ENCODE measurements around the gene GLO1.
"Not testable (repeated sequence)": the region's sequence is repeated elsewhere in the genome, so short reads cannot be mapped to it uniquely, and the experiment has no call there.

The GLO1 gene

DNA sequence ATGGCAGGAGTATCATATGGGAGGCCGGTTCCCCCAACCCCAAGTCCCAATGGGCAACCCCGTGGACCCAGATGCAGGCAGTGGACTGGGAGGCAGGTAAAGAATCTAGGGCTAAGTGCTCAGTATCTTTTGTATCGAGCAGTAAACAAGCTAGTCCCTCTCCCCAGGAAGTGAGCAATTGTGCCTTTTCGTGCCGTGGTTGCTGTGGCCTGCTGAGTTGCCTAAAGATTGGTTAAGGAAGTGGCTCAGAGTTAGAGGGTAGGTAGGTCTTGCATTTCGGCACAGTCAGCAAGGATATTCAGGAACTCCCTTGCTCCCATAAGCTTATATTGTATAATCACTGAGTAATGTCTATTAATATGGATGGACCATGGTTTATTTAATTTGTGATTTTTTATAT lies 10.9 kb upstream of the GLO1 start:
- TF ChIP-seq, protein P1, sequence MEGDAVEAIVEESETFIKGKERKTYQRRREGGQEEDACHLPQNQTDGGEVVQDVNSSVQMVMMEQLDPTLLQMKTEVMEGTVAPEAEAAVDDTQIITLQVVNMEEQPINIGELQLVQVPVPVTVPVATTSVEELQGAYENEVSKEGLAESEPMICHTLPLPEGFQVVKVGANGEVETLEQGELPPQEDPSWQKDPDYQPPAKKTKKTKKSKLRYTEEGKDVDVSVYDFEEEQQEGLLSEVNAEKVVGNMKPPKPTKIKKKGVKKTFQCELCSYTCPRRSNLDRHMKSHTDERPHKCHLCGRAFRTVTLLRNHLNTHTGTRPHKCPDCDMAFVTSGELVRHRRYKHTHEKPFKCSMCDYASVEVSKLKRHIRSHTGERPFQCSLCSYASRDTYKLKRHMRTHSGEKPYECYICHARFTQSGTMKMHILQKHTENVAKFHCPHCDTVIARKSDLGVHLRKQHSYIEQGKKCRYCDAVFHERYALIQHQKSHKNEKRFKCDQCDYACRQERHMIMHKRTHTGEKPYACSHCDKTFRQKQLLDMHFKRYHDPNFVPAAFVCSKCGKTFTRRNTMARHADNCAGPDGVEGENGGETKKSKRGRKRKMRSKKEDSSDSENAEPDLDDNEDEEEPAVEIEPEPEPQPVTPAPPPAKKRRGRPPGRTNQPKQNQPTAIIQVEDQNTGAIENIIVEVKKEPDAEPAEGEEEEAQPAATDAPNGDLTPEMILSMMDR (IDR thresholded peaks at IDR 0.05; ENCODE audit: low read depth, low read length, missing control alignments), result no peak
- H3K4me3 ChIP-seq (replicated peaks; ENCODE audit: low read depth, low read length), result no peak overlapping the region
- DNase-seq (ENCODE audit: extremely low read depth, low read depth), result no peak

DNA sequence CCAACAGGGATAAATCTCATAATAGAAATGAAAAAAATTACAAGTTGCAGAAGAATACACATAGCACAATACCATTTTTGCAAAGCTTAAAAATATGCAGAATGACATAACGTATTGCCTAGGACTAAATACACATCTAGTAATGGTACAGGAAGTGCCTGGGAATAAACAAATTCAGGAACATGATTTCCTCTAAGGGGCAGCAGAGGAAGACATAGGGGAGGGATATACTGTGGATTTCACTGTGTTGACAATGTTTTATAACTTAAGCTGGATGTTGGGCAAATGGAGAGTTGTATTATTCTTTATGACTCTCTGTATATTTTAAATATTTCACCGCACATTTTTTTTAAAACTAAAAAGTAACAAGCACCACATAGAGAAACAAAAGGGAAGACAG lies 5.6 kb upstream of the GLO1 start:
- DNase-seq (ENCODE audit: extremely low read depth, low read depth), result no peak
- no peak overlapping the region for H3K4me3 ChIP-seq (replicated peaks; ENCODE audit: low read depth, low read length)
- TF ChIP-seq, protein P1 (IDR thresholded peaks at IDR 0.05; ENCODE audit: low read depth, low read length, missing control alignments), result no peak

- TF ChIP-seq, protein P1 (IDR thresholded peaks at IDR 0.05; ENCODE audit: low read depth, low read length, missing control alignments), result no peak
- DNase-seq (ENCODE audit: extremely low read depth, low read depth), result no peak
- H3K4me3 ChIP-seq (replicated peaks; ENCODE audit: low read depth, low read length), result no peak overlapping the region
Measured at GRCh38 chr6:38705924-38706323, 3.0 kb upstream of the GLO1 start.

GRCh38 chr6:38703949-38704590 lies 1.1 kb upstream of the GLO1 start:
- no peak overlapping the region for H3K4me3 ChIP-seq (replicated peaks; ENCODE audit: low read depth, low read length)
- TF ChIP-seq, protein P1 (IDR thresholded peaks at IDR 0.05; ENCODE audit: low read depth, low read length, missing control alignments), result no peak
- no peak for DNase-seq (ENCODE audit: extremely low read depth, low read depth)

GRCh38 chr6:38701551-38701950 lies 1.4 kb downstream of the GLO1 start:
- TF ChIP-seq, protein P1 (IDR thresholded peaks at IDR 0.05; ENCODE audit: low read depth, low read length, missing control alignments), result no peak
- H3K4me3 ChIP-seq (replicated peaks; ENCODE audit: low read depth, low read length), result peak overlapping the region; percentile 91
- DNase-seq (ENCODE audit: extremely low read depth, low read depth), result no peak

GRCh38 chr6:38699702-38700101 lies 3.2 kb downstream of the GLO1 start:
- not testable (repeated sequence) for H3K4me3 ChIP-seq (replicated peaks; ENCODE audit: low read depth, low read length); DNase-seq (ENCODE audit: extremely low read depth, low read depth)

GRCh38 chr6:38697846-38698245 lies 5.1 kb downstream of the GLO1 start:
- H3K4me3 ChIP-seq (replicated peaks; ENCODE audit: low read depth, low read length), result no peak overlapping the region
- no peak for DNase-seq (ENCODE audit: extremely low read depth, low read depth)
- TF ChIP-seq, protein P1 (IDR thresholded peaks at IDR 0.05; ENCODE audit: low read depth, low read length, missing control alignments), result no peak
